BJ (cell line): ENCODE data around the gene DPH7. TPM values are rescaled to one million over a fixed set of nuclear protein-coding genes. Genes with fewer than 3 reads are reported as not detected.
A peak's percentile ranks its signal among the peaks of the same experiment; 100 is the strongest.
"Not testable (repeated sequence)": the region's sequence is repeated elsewhere in the genome, so short reads cannot be mapped to it uniquely, and the experiment has no call there.

ENCODE experiments used
- CTCF ChIA-PET: fragments of 350-600 bp; formaldehyde crosslinking; extraction: SDS; loops from one replicate; lab custom pipeline; 2021; ENCODE audit warnings: antibody characterized with exemption, inconsistent platforms; lab: Yijun Ruan, JAX
- POLR2A ChIA-PET: fragments of 300-600 bp; sonication (Branson Sonifier 250); formaldehyde crosslinking; extraction: SDS; loops from one replicate; lab custom pipeline; 2021; ENCODE audit warnings: antibody characterized with exemption; lab: Charles Lee
- DNase-seq: peaks from one replicate; pipeline ENCODE4 v3.0.0-alpha.2; 2011; ENCODE audit warnings: low read depth
- H3K27me3 ChIP-seq: 2 replicates; pipeline ENCODE4 v1.6.0; 2011; ENCODE audit warnings: low read length; ENCODE audit not compliant: control insufficient read depth, insufficient read depth
- H3K36me3 ChIP-seq: 2 replicates; pipeline ENCODE4 v1.5.1; 2011; ENCODE audit warnings: low read length; ENCODE audit not compliant: control insufficient read depth, insufficient read depth
- H3K4me3 ChIP-seq: 2 replicates; pipeline ENCODE4 v1.5.1; 2011; ENCODE audit warnings: low read depth, mild to moderate bottlenecking, control low read depth, low read length
- CTCF ChIP-seq: IDR thresholded peaks from 2 replicates; pipeline ENCODE4 v1.5.1; 2011; ENCODE audit warnings: low read depth, mild to moderate bottlenecking, control low read depth, inconsistent platforms, low read length, moderate library complexity; ENCODE audit not compliant: insufficient read depth
- polyA plus RNA-seq: library from polyadenylated mRNA; depleted of rRNA; stranded (reverse); fragments of >200 nt; gene quantifications from 2 replicates; pipeline ENCODE4 v1.2.3, GENCODE V29; 2011

The DPH7 gene
- polyA plus RNA-seq, 1 experiment = 29.4 TPM

DNA sequence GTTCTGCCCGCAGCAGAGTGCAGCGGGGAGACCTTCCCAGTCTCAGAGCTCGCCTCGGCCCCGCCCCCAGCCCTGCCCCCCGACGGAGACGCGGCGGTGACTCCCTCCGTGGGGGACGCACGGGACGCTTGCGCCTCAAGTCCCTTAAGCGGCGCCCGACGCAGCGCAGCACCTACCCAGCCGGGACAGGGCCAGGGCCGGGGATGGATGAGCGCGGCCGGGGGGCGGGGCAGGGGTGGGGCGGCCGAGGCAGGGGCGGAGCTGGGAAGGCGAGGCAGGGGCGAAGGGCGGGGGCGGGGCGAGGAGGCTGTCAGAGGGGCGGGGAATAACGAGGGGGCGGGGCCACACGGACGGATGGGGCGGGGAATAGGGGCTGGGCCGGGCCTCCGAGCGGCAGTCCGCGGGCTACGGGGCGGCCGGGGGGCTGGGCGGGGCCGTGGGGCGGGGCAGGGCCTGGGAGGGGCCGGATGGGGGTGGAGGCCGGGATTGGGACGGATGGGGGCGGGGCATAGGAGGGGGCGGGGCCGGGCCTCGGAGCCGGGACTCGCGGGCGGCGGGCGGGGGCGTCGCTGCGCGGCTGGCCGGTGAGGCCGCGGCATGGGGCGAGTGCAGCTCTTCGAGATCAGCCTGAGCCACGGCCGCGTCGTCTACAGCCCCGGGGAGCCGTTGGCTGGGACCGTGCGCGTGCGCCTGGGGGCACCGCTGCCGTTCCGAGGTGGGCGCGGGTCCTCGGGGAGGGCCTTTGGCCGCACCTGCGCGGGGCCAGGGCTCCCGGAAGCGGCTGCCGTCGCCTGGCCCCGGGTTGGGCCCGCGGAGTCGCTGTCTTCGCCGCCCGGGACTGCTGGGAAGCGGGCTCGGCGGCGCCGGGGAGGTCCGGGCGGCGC lies 26.6 kb upstream of the DPH7 start, which contains the start of gene ARRDC1:
ARRDC1 (plus strand) TSS at position 566 of the 884 bp plus-strand sequence; CDS start at position 598, 32 bp downstream.
- Histone ChIP-seq H3K4me3 (peak within 1 kb of the TSS; percentile 73), H3K36me3 (no peaks in the 10 kb centered on the region), H3K27me3 (no peaks in the 10 kb centered on the region; the same call in 1 of the 2 replicates)
- POLR2A ChIA-PET = interaction anchor here (0.6 kb wide), 1 partner anchor 45 kb away, joined by 3 read pairs; no protein-coding TSS in a partner anchor
- CTCF ChIA-PET = no interaction called here
- TF ChIP-seq CTCF = no peak
- no peak for DNase-seq

GRCh38 chr9:137604345-137605086 lies 25.8 kb upstream of the DPH7 start:
- no peak for DNase-seq
- Histone ChIP-seq H3K27me3 (no peaks in the 10 kb centered on the region; the same call in 1 of the 2 replicates), H3K36me3 (no peaks in the 10 kb centered on the region), H3K4me3 (peak overlapping the region; percentile 52)
- CTCF ChIA-PET = interaction anchor here (1.3 kb wide), 1 partner anchor 23 kb away, joined by 3 read pairs; no protein-coding TSS in a partner anchor
- POLR2A ChIA-PET = interaction anchor here (0.6 kb wide), 1 partner anchor 44 kb away, joined by 3 read pairs; no protein-coding TSS in a partner anchor
- no peak for TF ChIP-seq CTCF

GRCh38 chr9:137603879-137604278 lies 25.2 kb upstream of the DPH7 start:
- ChIA-PET CTCF (interaction anchor here (1.3 kb wide), 1 partner anchor 22 kb away, joined by 3 read pairs; no protein-coding TSS in a partner anchor), POLR2A (no interaction called here)
- Histone ChIP-seq H3K36me3 (no peaks in the 10 kb centered on the region), H3K27me3 (no peaks in the 10 kb centered on the region; the same call in 1 of the 2 replicates), H3K4me3 (no peak overlapping the region)
- no peak for TF ChIP-seq CTCF
- no peak for DNase-seq

DNA sequence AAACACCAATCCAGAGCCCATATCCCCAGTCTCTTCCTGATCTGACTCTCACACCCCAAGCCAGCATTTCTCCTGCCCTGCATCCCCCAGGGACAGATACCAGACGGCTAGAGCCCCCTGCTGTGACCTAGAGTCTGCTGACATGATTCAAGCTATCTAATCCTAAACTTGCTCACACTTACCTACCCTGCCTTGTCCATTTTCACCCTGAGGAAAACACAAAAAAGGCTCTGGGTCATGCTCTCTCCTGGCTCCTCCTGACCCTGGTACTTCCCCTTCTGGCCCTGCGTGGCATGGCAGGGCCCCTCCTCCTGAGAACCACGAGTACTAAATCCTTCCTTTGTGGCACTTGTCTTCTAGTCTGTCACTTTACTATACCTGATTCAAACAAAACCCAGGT lies 23.9 kb upstream of the DPH7 start:
- H3K27me3 ChIP-seq = no peaks in the 10 kb centered on the region; the same call in 1 of the 2 replicates
- no peaks in the 10 kb centered on the region for H3K36me3 ChIP-seq
- ChIA-PET POLR2A (no interaction called here), CTCF (interaction anchor here (1.7 kb wide), 1 partner anchor 15 kb away, joined by 3 read pairs; no protein-coding TSS in a partner anchor)
- TF ChIP-seq CTCF = no peak
- DNase-seq = no peak
- no peak overlapping the region for H3K4me3 ChIP-seq

DNA sequence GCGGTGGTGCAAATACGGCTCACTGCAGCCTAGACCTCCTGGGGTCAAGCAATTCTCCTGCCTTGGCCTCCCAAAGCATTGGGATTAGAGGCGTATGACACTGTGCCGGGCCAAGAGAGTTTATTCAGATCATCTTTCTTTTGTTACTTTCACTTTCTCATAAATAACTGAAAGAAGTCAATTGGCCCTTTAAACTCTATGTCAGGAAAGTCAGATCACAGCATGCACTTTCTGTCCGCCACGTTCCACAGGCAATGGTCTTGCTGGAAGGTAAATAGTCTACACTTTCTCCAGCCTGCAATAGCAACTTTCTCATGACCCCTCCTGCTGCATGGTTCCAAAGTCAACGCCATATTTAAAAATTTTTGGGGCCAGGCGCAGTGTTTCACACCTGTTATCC lies 20.2 kb upstream of the DPH7 start:
- H3K4me3 ChIP-seq = no peak overlapping the region
- no peak for TF ChIP-seq CTCF
- H3K27me3 ChIP-seq = no peaks in the 10 kb centered on the region; the same call in 1 of the 2 replicates
- CTCF ChIA-PET = no interaction called here
- POLR2A ChIA-PET = no interaction called here
- no peaks in the 10 kb centered on the region for H3K36me3 ChIP-seq
- no peak for DNase-seq

GRCh38 chr9:137596577-137596976 lies 17.9 kb upstream of the DPH7 start:
- CTCF ChIA-PET, H3K27me3 ChIP-seq, POLR2A ChIA-PET, DNase-seq, H3K36me3 ChIP-seq, H3K4me3 ChIP-seq: not testable (repeated sequence)
